ENCODE measurements around the gene ARHGEF4. TPM values are rescaled to one million over a fixed set of nuclear protein-coding genes. Genes with fewer than 3 reads are reported as not detected.

The ARHGEF4 gene
- total RNA-seq, 1 experiment from 2014 or later: 20.0 TPM

DNA sequence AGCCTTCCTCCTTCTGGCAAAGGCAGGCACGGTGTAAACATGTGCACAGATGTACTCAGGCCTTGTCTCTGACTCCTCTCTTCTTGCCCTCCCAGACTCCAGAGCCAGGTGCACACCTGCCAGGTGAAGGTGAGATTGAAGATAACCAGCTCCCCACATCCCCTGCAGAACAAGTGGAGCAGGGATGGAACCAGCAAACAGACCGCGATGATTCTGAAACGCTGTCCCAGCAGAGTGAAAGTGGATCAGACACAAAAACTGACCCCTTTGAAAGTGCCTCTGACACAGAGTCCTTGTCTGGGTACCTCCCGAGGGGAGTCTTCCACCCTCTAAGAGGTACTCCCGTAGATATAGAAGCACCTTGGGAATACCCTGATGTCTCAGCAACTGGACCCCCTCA is 77.2 kb downstream of the ARHGEF4 start:
- intact Hi-C loops (cut with micrococcal nuclease; ENCODE audit: unreplicated experiment): no loop called here
- TF ChIP-seq, protein P1, sequence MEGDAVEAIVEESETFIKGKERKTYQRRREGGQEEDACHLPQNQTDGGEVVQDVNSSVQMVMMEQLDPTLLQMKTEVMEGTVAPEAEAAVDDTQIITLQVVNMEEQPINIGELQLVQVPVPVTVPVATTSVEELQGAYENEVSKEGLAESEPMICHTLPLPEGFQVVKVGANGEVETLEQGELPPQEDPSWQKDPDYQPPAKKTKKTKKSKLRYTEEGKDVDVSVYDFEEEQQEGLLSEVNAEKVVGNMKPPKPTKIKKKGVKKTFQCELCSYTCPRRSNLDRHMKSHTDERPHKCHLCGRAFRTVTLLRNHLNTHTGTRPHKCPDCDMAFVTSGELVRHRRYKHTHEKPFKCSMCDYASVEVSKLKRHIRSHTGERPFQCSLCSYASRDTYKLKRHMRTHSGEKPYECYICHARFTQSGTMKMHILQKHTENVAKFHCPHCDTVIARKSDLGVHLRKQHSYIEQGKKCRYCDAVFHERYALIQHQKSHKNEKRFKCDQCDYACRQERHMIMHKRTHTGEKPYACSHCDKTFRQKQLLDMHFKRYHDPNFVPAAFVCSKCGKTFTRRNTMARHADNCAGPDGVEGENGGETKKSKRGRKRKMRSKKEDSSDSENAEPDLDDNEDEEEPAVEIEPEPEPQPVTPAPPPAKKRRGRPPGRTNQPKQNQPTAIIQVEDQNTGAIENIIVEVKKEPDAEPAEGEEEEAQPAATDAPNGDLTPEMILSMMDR (conservative IDR thresholded peaks at IDR 0.05): no peak
- no peak for TF ChIP-seq EZH2 (IDR thresholded peaks at IDR 0.05; ENCODE audit: low read depth)
- ChIA-PET POLR2A (ENCODE audit: unreplicated experiment) (no interaction called here), CTCF (no interaction called here)
- H3F3A ChIP-seq (ENCODE audit: insufficient read depth, low read depth): no peaks in the 10 kb centered on the region
- no peaks in the 10 kb centered on the region for H3K79me2 ChIP-seq (ENCODE audit: low read depth)
- H3K27me3 ChIP-seq (ENCODE audit: insufficient read depth, low read depth): no peaks in the 10 kb centered on the region
- H2AFZ ChIP-seq: no peak overlapping the region
- H4K20me1 ChIP-seq (ENCODE audit: insufficient read depth): no peaks in the 10 kb centered on the region
- H3K4me1 ChIP-seq (replicated peaks; ENCODE audit: insufficient read depth): no peaks in the 10 kb centered on the region
- H3K27ac ChIP-seq: no peak overlapping the region
- no peak for DNase-seq
- no TSS peak for BruUV-seq (replicated peaks)
- H3K4me2 ChIP-seq: no peak overlapping the region
- H3K4me3 ChIP-seq: no peak overlapping the region
- H3K9me2 ChIP-seq (ENCODE audit: insufficient read depth): no peaks in the 10 kb centered on the region
- H3K36me3 ChIP-seq (ENCODE audit: low read depth): no peaks in the 10 kb centered on the region
- H3K9me3 ChIP-seq (ENCODE audit: insufficient read depth, low read depth): no peaks in the 10 kb centered on the region

DNA sequence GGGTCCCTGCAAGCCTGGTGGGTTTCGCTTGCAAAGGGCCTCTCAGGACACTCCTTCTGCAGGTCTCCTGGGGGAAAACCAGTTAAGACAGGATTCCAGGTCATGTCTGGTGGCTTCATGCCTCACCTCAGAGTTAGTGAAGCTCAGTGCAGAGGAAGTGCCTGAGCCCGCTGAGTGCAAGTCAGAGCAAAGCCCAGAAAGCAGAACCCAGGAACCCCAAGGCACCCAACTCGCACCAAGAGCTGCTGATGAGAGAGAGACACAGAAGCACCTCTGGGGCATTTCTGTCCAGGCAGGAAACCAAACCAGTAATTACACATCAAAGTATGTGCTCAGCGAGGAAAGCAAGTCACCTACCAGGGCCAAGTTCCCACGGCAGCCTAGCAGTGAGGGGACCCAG is 78.4 kb downstream of the ARHGEF4 start:
- H3K36me3 ChIP-seq (ENCODE audit: low read depth): no peaks in the 10 kb centered on the region
- no peaks in the 10 kb centered on the region for H3K27me3 ChIP-seq (ENCODE audit: insufficient read depth, low read depth)
- POLR2A ChIA-PET (ENCODE audit: unreplicated experiment): no interaction called here
- CTCF ChIA-PET: no interaction called here
- BruUV-seq (replicated peaks): no TSS peak
- no peak overlapping the region for H3K4me2 ChIP-seq
- H2AFZ ChIP-seq: no peak overlapping the region
- TF ChIP-seq, protein P1 (conservative IDR thresholded peaks at IDR 0.05): no peak
- no peak for TF ChIP-seq EZH2 (IDR thresholded peaks at IDR 0.05; ENCODE audit: low read depth)
- H4K20me1 ChIP-seq (ENCODE audit: insufficient read depth): no peaks in the 10 kb centered on the region
- H3K27ac ChIP-seq: no peak overlapping the region
- no peaks in the 10 kb centered on the region for H3K9me3 ChIP-seq (ENCODE audit: insufficient read depth, low read depth)
- no peaks in the 10 kb centered on the region for H3F3A ChIP-seq (ENCODE audit: insufficient read depth, low read depth)
- no peaks in the 10 kb centered on the region for H3K79me2 ChIP-seq (ENCODE audit: low read depth)
- no peak for DNase-seq
- H3K4me1 ChIP-seq (replicated peaks; ENCODE audit: insufficient read depth): no peaks in the 10 kb centered on the region
- intact Hi-C loops (cut with micrococcal nuclease; ENCODE audit: unreplicated experiment): no loop called here
- H3K4me3 ChIP-seq: no peak overlapping the region
- no peaks in the 10 kb centered on the region for H3K9me2 ChIP-seq (ENCODE audit: insufficient read depth)

DNA sequence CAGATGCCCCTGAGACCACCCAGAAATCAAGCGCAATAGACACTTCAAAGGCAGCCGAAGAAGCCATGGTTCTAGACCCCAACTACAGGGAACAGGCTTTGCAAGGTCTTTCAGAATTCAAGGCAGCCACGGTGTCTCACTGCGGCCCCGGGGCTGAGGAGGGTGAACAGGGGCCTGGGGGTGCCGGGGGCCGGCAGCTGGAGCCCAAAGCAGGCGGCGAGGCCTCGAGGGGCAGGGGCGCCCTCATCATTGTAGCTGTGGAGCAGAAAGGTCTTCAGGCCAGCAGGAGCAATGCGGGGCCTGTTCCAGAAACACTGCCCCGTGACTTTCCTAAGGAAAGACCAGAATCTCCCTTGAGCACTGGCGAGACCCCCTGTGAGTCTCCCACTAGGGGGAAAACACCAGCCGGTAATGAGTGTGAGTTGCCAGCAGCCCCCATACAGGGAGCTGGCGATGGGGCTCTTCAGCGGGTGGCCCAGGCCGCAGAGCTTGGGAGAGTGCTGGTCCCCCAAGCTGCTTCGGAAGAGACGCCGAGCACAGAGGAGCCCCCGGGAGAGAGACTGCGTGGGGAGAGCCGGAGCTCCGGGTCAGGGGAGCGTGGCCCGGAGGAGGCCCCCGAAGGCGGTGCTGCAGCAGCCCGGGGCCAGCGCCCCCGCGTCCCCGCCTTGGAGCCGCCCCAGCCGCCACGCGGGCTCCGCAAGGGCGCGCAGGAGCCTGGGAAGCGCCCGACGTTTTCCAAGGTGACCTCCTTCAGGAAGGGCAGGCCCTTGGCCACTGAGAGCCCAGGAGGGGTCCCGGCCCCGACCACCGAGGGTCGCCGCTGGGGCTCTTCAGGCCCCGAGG is 79.1 kb downstream of the ARHGEF4 start:
- Histone ChIP-seq H3K79me2 (ENCODE audit: low read depth) (no peaks in the 10 kb centered on the region), H3K4me2 (no peak overlapping the region), H3K9me3 (ENCODE audit: insufficient read depth, low read depth) (no peaks in the 10 kb centered on the region), H3K4me1 (replicated peaks; ENCODE audit: insufficient read depth) (no peaks in the 10 kb centered on the region), H3K27ac (no peak overlapping the region), H3K36me3 (ENCODE audit: low read depth) (no peaks in the 10 kb centered on the region), H3K9me2 (ENCODE audit: insufficient read depth) (no peaks in the 10 kb centered on the region), H4K20me1 (ENCODE audit: insufficient read depth) (no peaks in the 10 kb centered on the region), H3F3A (ENCODE audit: insufficient read depth, low read depth) (no peaks in the 10 kb centered on the region), H3K4me3 (no peak overlapping the region), H2AFZ (no peak overlapping the region), H3K27me3 (ENCODE audit: insufficient read depth, low read depth) (no peaks in the 10 kb centered on the region)
- ChIA-PET CTCF (no interaction called here), POLR2A (ENCODE audit: unreplicated experiment) (no interaction called here)
- no peak for DNase-seq
- no TSS peak for BruUV-seq (replicated peaks)
- no peak for TF ChIP-seq EZH2 (IDR thresholded peaks at IDR 0.05; ENCODE audit: low read depth)
- TF ChIP-seq, protein P1 (conservative IDR thresholded peaks at IDR 0.05): no peak
- intact Hi-C loops (cut with micrococcal nuclease; ENCODE audit: unreplicated experiment): no loop called here
